Measurements from ENCODE around the gene DLG5.

The DLG5 gene

GRCh38 chr10:77922055-77922454, 4.5 kb downstream of the DLG5 start:
- H3K27me3 ChIP-seq, result no peaks in the 10 kb centered on the region
- no peak overlapping the region for H3K4me3 ChIP-seq (ENCODE audit: low read depth, low read length)
- H3K36me3 ChIP-seq, result no peaks in the 10 kb centered on the region
- peaks cover 3% of the 10 kb centered on the region; the same call in 1 of the 2 replicates for H3K4me1 ChIP-seq
- H3K9me3 ChIP-seq, result no peaks in the 10 kb centered on the region
- DNase-seq, result no peak
- TF ChIP-seq CTCF (IDR thresholded peaks at IDR 0.05; ENCODE audit: low read depth, low read length), result no peak

DNA sequence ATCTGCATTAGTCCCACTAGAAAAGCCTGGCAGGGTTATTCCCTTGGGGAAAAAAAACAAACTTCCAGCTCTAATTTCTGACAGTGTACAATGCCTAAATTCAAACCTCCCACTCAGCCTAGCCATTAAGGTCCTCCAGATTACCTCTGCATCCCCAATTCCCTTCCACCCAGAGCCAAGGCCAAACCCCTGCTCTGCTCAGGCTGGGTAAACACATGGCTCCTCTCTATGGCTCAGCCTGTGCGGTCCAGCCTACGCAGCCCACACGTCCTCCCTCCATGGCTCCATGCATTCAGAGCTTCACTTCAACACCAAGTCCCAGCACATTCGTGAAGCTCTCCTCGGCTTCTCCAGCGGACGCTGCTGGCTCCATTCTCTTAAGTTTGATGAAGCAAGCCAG, 5.2 kb downstream of the DLG5 start:
- Histone ChIP-seq H3K4me1 (peaks cover 3% of the 10 kb centered on the region; the same call in 1 of the 2 replicates), H3K36me3 (no peaks in the 10 kb centered on the region), H3K27me3 (no peaks in the 10 kb centered on the region), H3K4me3 (ENCODE audit: low read depth, low read length) (no peak overlapping the region), H3K9me3 (no peaks in the 10 kb centered on the region)
- no peak for DNase-seq
- no peak for TF ChIP-seq CTCF (IDR thresholded peaks at IDR 0.05; ENCODE audit: low read depth, low read length)

GRCh38 chr10:77920495-77920894, 6.1 kb downstream of the DLG5 start:
- Histone ChIP-seq H3K27me3 (no peaks in the 10 kb centered on the region), H3K9me3 (no peaks in the 10 kb centered on the region), H3K36me3 (no peaks in the 10 kb centered on the region), H3K4me3 (ENCODE audit: low read depth, low read length) (no peak overlapping the region), H3K4me1 (peaks cover 3% of the 10 kb centered on the region; the same call in 1 of the 2 replicates)
- no peak for TF ChIP-seq CTCF (IDR thresholded peaks at IDR 0.05; ENCODE audit: low read depth, low read length)
- no peak for DNase-seq

GRCh38 chr10:77919713-77920108, 6.8 kb downstream of the DLG5 start:
- Histone ChIP-seq H3K27me3 (no peaks in the 10 kb centered on the region), H3K36me3 (no peaks in the 10 kb centered on the region), H3K4me3 (ENCODE audit: low read depth, low read length) (no peak overlapping the region), H3K9me3 (no peaks in the 10 kb centered on the region), H3K4me1 (peaks cover 3% of the 10 kb centered on the region; the same call in 1 of the 2 replicates)
- TF ChIP-seq CTCF (IDR thresholded peaks at IDR 0.05; ENCODE audit: low read depth, low read length), result no peak
- no peak for DNase-seq

GRCh38 chr10:77915319-77916105, 11.0 kb downstream of the DLG5 start:
- H3K4me3 ChIP-seq (ENCODE audit: low read depth, low read length), result no peak overlapping the region
- no peaks in the 10 kb centered on the region for H3K36me3 ChIP-seq
- H3K9me3 ChIP-seq, result no peaks in the 10 kb centered on the region
- TF ChIP-seq CTCF (IDR thresholded peaks at IDR 0.05; ENCODE audit: low read depth, low read length), result no peak
- no peaks in the 10 kb centered on the region for H3K27me3 ChIP-seq
- DNase-seq, result no peak
- H3K4me1 ChIP-seq, result peaks cover 2% of the 10 kb centered on the region; the same call in 1 of the 2 replicates

- no peak for TF ChIP-seq CTCF (IDR thresholded peaks at IDR 0.05; ENCODE audit: low read depth, low read length)
- Histone ChIP-seq H3K4me1 (peaks cover 7% of the 10 kb centered on the region; the same call in 1 of the 2 replicates), H3K27me3 (no peaks in the 10 kb centered on the region), H3K4me3 (ENCODE audit: low read depth, low read length) (no peak overlapping the region), H3K9me3 (no peaks in the 10 kb centered on the region), H3K36me3 (no peaks in the 10 kb centered on the region)
- no peak for DNase-seq
Measured at GRCh38 chr10:77913090-77913489, 13.5 kb downstream of the DLG5 start.
